GM12878 (cell line): Measurements from ENCODE around the gene SSR1. TPM values are rescaled to one million over a fixed set of nuclear protein-coding genes. Genes with fewer than 3 reads are reported as not detected.
A peak's percentile ranks its signal among the peaks of the same experiment; 100 is the strongest.

Source experiments
- ATAC-seq: fragments of 200-7000 bp; cut with Tn5 transposase; 3 replicates; pipeline ENCODE4 v1.9.1; 2020; ENCODE audit warnings: mild to moderate bottlenecking, moderate library complexity
- BruUV-seq: library from RNA; stranded (reverse); fragments of 400-500 nt; replicated peaks from 2 replicates; lab custom pipeline; 2021; lab: Mats Ljungman, UMichigan
- CTCF ChIA-PET: fragments of 300-600 bp; sonication (Branson Sonifier 250); formaldehyde crosslinking; extraction: SDS; loops from one replicate; lab custom pipeline; 2021; ENCODE audit warnings: inconsistent platforms; lab: Yijun Ruan, JAX
- POLR2A ChIA-PET: fragments of 350-600 bp; formaldehyde crosslinking; extraction: SDS; loops from one replicate; lab custom pipeline; 2021; ENCODE audit warnings: inconsistent platforms; lab: Charles Lee
- RAD21 ChIA-PET: fragments of 300-600 bp; sonication (Branson Sonifier 250); formaldehyde crosslinking; loops from one replicate; lab custom pipeline; 2023; ENCODE audit warnings: antibody characterized with exemption; ENCODE audit not compliant: unreplicated experiment; lab: Charles Lee
- SMC1A ChIA-PET: fragments of 300-600 bp; sonication (Branson Sonifier 250); formaldehyde crosslinking; loops from one replicate; lab custom pipeline; 2023; ENCODE audit not compliant: unreplicated experiment, uncharacterized antibody; lab: Charles Lee
- DNase-seq: peaks from one replicate; pipeline ENCODE4 v3.0.0-alpha.2; 2011; ENCODE audit warnings: low read depth, low spot score
- FAIRE-seq: peaks from 3 replicates; lab custom pipeline; 2011; peaks lifted over from hg19 to GRCh38; lab: Jason Lieb, UNC
- H2AFZ ChIP-seq: 2 replicates; pipeline ENCODE4 v1.6.0; 2011; ENCODE audit warnings: low read depth, low read length, control low read depth; ENCODE audit not compliant: control insufficient read depth
- H3K27ac ChIP-seq: 2 replicates; pipeline ENCODE4 v1.5.1; 2011; ENCODE audit warnings: control low read depth; ENCODE audit not compliant: control insufficient read depth, insufficient read depth
- H3K27me3 ChIP-seq, 2 experiments: replicated peaks in 1 of 2; 2 replicates each; pipeline versions ENCODE4 v1.6.0 to v1.6.1; 2011; ENCODE audit warnings: low read length in 1 of 2; ENCODE audit not compliant: control insufficient read depth in 2 of 2, insufficient read depth in 2 of 2
- H3K36me3 ChIP-seq, 2 experiments: 2 replicates each; pipeline ENCODE4 v1.5.1; 2011; ENCODE audit warnings: low read length in 1 of 2; ENCODE audit not compliant: control insufficient read depth in 2 of 2, insufficient read depth in 2 of 2
- H3K4me1 ChIP-seq: 2 replicates; pipeline ENCODE4 v1.6.1; 2011; ENCODE audit warnings: mild to moderate bottlenecking, low read length, moderate library complexity, mixed read lengths; ENCODE audit not compliant: control insufficient read depth, insufficient read depth
- H3K4me2 ChIP-seq: 2 replicates; pipeline ENCODE4 v1.6.0; 2011; ENCODE audit warnings: control low read depth; ENCODE audit not compliant: control insufficient read depth, insufficient read depth
- H3K4me3 ChIP-seq: fragments of 200-600 bp; sonication (generic); 2 replicates; pipeline ENCODE4 v1.5.1; 2016
- H3K79me2 ChIP-seq: 2 replicates; pipeline ENCODE4 v1.6.0; 2011; ENCODE audit warnings: low read length; ENCODE audit not compliant: control insufficient read depth, insufficient read depth
- H3K9ac ChIP-seq: 2 replicates; pipeline ENCODE4 v1.8.0; 2011; ENCODE audit warnings: low read length, control low read depth, mixed read lengths; ENCODE audit not compliant: control insufficient read depth, insufficient read depth
- H3K9me3 ChIP-seq: replicated peaks from 3 replicates; pipeline ENCODE4 v1.5.1; 2011; ENCODE audit warnings: mild to moderate bottlenecking, low read length; ENCODE audit not compliant: control insufficient read depth, insufficient read depth
- H4K20me1 ChIP-seq: 2 replicates; pipeline ENCODE4 v1.6.0; 2011; ENCODE audit not compliant: control insufficient read depth, insufficient read depth
- BCLAF1 ChIP-seq: fragments of 450-650 bp; IDR thresholded peaks from 2 replicates; pipeline ENCODE4 v1.6.1; 2017; ENCODE audit warnings: antibody characterized with exemption, mild to moderate bottlenecking, moderate library complexity
- EGR1 ChIP-seq, 2 experiments: IDR thresholded peaks; 1 replicate in 1 of 2; 2 replicates in 1 of 2; pipeline ENCODE4 v1.6.1; 2011 to 2012; ENCODE audit warnings: low read depth in 2 of 2, low read length in 2 of 2, borderline replicate concordance in 1 of 2, mild to moderate bottlenecking in 1 of 2, moderate library complexity in 1 of 2
- ESRRA ChIP-seq: IDR thresholded peaks from 2 replicates; pipeline ENCODE4 v1.6.1; 2012; ENCODE audit warnings: mild to moderate bottlenecking, low read length, improper control_type of control experiment
- IKZF1 ChIP-seq: fragments of 450-650 bp; conservative IDR thresholded peaks from 2 replicates; pipeline ENCODE4 v1.6.1; 2017; ENCODE audit warnings: antibody characterized with exemption, mild to moderate bottlenecking
- IRF4 ChIP-seq: IDR thresholded peaks from 2 replicates; pipeline ENCODE4 v1.6.1; 2011; ENCODE audit warnings: low read depth, low read length
- MEF2A ChIP-seq: IDR thresholded peaks from 2 replicates; pipeline ENCODE4 v1.6.1; 2011; ENCODE audit warnings: low read depth, mild to moderate bottlenecking, low read length, moderate library complexity; ENCODE audit not compliant: insufficient read depth
- MEF2B ChIP-seq: fragments of 450-650 bp; IDR thresholded peaks from 2 replicates; pipeline ENCODE4 v1.6.1; 2018; ENCODE audit warnings: mild to moderate bottlenecking, moderate library complexity; ENCODE audit not compliant: partially characterized antibody, poor library complexity, severe bottlenecking
- MXI1 ChIP-seq: fragments of 150-350 bp; IDR thresholded peaks from 2 replicates; pipeline ENCODE4 v1.6.1; 2011; ENCODE audit warnings: low read depth, mild to moderate bottlenecking, inconsistent platforms, low read length, improper control_type of control experiment
- NR2F1 ChIP-seq: fragments of 450-650 bp; conservative IDR thresholded peaks from 2 replicates; pipeline ENCODE4 v1.6.1; 2017; ENCODE audit warnings: mild to moderate bottlenecking
- SIN3A ChIP-seq: IDR thresholded peaks from 2 replicates; pipeline ENCODE4 v1.6.1; 2012; ENCODE audit warnings: low read depth, low read length, improper control_type of control experiment
- SMC3 ChIP-seq: IDR thresholded peaks from 2 replicates; pipeline ENCODE4 v1.6.1; 2011; ENCODE audit warnings: low read length, improper control_type of control experiment, borderline replicate concordance
- TAF1 ChIP-seq: IDR thresholded peaks from 2 replicates; pipeline ENCODE4 v1.6.1; 2011; ENCODE audit warnings: mild to moderate bottlenecking, low read depth, low read length, borderline replicate concordance
- WRNIP1 ChIP-seq: IDR thresholded peaks from 2 replicates; pipeline ENCODE4 v1.6.1; 2011; ENCODE audit warnings: low read depth, low read length, improper control_type of control experiment, borderline replicate concordance
- WGBS: methylation state at CpG from one replicate; pipeline ENCODE4 v1.1.6; 2016; ENCODE audit warnings: low lambda C conversion rate; ENCODE audit not compliant: insufficient replicate concordance, insufficient coverage; ENCODE audit errors: missing lambda C conversion rate; 5-methylcytosine and 5-hydroxymethylcytosine counted together
- in situ Hi-C: fragments of 300-500 bp; cut with MboI; formaldehyde crosslinking; loops from 9 replicates; pipeline ENCODE4 v1.14.3; 2018; ENCODE audit warnings: mixed read lengths
- intact Hi-C: fragments of 100-400 bp; cut with micrococcal nuclease; formaldehyde crosslinking; loops from one replicate; pipeline ENCODE4 v1.14.2; 2022; ENCODE audit not compliant: unreplicated experiment
- polyA plus RNA-seq, 11 experiments: library from polyadenylated mRNA; depleted of rRNA in 4 of 11; unstranded in 6 of 11; stranded (reverse) in 5 of 11; fragments of >200 nt; fragmentation: Nextera tagmentation in 4 of 11; fragmentation: Illumina TruSeq in 1 of 11; extraction: Ambion mirVana in 4 of 11; extraction: Trizol in 1 of 11; gene quantifications; 1 replicate in 1 of 11; 2 replicates in 10 of 11; pipeline versions ENCODE4 v1.2.1 to v1.2.3, GENCODE V29; 2011 to 2016; ENCODE audit warnings: inconsistent platforms in 2 of 11, missing spikeins in 2 of 11, low read depth in 1 of 11
- total RNA-seq, 4 experiments: library from RNA; depleted of rRNA in 3 of 4; stranded (reverse); fragments of >200 nt in 3 of 4; fragmentation: Illumina TruSeq in 1 of 4; extraction: Trizol in 1 of 4; gene quantifications; 2 replicates each; pipeline versions ENCODE4 v1.2.1 to v1.2.3, GENCODE V29; 2013 to 2021
- TF ChIP-seq, protein P1 (sequence below): IDR thresholded peaks from 2 replicates; pipeline ENCODE4 v1.6.1; 2012; ENCODE audit warnings: low read depth, low read length, improper control_type of control experiment
- TF ChIP-seq, protein P2 (sequence below): IDR thresholded peaks from 2 replicates; pipeline ENCODE4 v1.6.1; 2012; ENCODE audit warnings: low read length, inconsistent platforms

SSR1 gene
- total and polyA plus RNA-seq, 10 of the 15 experiments (the other 5 are each of a cell fraction or from before 2014, with no cell fraction given), result 42.0 to 209 (median 128) TPM

DNA sequence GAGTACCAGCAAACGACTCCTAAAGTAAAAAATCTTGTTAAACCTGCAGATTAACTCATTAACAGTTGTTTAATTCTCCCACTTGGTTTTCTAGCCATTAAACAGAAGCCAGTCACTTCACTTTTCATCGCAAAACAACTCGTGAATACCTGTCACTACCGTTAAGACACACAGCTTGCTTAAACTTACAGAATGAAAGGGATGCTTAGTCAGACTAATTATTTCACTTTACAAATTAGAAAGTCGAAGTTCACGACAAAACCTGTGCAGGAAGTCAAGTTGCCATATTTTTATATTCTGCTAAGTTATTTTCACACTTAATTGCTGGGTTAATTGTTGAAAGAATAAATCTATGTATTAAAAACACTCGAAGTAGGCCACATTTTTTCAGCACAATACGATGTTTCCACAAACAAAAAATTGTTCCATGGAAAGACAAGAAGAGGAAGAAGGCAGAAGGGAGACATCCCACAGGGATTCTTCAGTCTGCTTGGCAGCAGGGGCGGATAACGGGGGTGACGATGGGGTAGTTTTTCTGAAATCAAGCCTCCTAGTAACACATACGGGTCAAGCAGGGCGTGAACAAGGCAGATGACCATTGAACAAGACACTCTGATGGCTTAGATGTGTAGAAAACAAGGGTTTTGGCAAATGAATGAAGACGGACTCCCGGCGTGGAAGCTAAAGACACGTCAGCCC, 933 bp downstream of the SSR1 start:
- Histone ChIP-seq H3K36me3 (peaks cover 0 to 27% of the 10 kb centered on the region in 2 experiments; a peak in 2 of 4 replicates), H3K27ac (peak overlapping the region; percentile 82), H3K4me2 (peak overlapping the region; percentile 71), H3K79me2 (peaks cover 60% of the 10 kb centered on the region), H3K9ac (peak overlapping the region; percentile 90), H3K27me3 (no peaks in the 10 kb centered on the region), H3K4me3 (peak overlapping the region; percentile 95), H3K4me1 (peaks cover 13% of the 10 kb centered on the region), H2AFZ (peak overlapping the region; percentile 90), H3K9me3 (peaks cover 6% of the 10 kb centered on the region; the same call in 2 of the 3 replicates), H4K20me1 (no peaks in the 10 kb centered on the region)
- in situ Hi-C loops (no loop called here), intact Hi-C loops (loop anchor here (10.0 kb wide), 1 partner anchor 727 kb away; the partner anchor contains the start of gene LY86)
- 1% methylated on average over 17 of the region's 17 CpGs for WGBS
- no peak for DNase-seq
- ChIA-PET SMC1A (interaction anchor here (0.7 to 3.4 kb wide), 7 partner anchors 9 to 518 kb away, joined by 3 to 16 read pairs (median 3); partner anchors contain the start of genes CAGE1 and RIOK1), CTCF (interaction anchor here (1.1 to 2.1 kb wide), 3 partner anchors 9 to 36 kb away, joined by 4 to 8 read pairs (median 5); no protein-coding TSS in a partner anchor), POLR2A (interaction anchor here (0.6 to 1.2 kb wide), 6 partner anchors 20 to 78 kb away, joined by 3 to 9 read pairs (median 4); partner anchors contain the start of genes CAGE1 and RIOK1), RAD21 (interaction anchor here (0.6 to 2.6 kb wide), 6 partner anchors 15 to 753 kb away, joined by 3 to 11 read pairs (median 6); partner anchors contain the start of genes CAGE1, RIOK1 and SNRNP48)
- FAIRE-seq, result no peak
- ATAC-seq, result 0 out of 3 replicates have a peak, but pooled peaks have one; percentile 4
- no TSS peak for BruUV-seq
- TF ChIP-seq IRF4 (no peak), SIN3A (no peak), ESRRA (no peak), WRNIP1 (0 out of 2 replicates have a peak, but pooled peaks have one; percentile 20), TAF1 (no peak), MXI1 (peak; percentile 33; the same call in 1 of the 2 replicates), BCLAF1 (no peak), EGR1 (IDR thresholded peaks at IDR 0.05; ENCODE audit: borderline replicate concordance in 1 of 2, low read depth in 2 of 2, low read length in 2 of 2) (no peak), IKZF1 (no peak), SMC3 (no peak), MEF2A (no peak), NR2F1 (no peak), MEF2B (no peak)
- TF ChIP-seq, protein P1, sequence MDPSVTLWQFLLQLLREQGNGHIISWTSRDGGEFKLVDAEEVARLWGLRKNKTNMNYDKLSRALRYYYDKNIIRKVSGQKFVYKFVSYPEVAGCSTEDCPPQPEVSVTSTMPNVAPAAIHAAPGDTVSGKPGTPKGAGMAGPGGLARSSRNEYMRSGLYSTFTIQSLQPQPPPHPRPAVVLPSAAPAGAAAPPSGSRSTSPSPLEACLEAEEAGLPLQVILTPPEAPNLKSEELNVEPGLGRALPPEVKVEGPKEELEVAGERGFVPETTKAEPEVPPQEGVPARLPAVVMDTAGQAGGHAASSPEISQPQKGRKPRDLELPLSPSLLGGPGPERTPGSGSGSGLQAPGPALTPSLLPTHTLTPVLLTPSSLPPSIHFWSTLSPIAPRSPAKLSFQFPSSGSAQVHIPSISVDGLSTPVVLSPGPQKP, result no peak
- TF ChIP-seq, protein P2, sequence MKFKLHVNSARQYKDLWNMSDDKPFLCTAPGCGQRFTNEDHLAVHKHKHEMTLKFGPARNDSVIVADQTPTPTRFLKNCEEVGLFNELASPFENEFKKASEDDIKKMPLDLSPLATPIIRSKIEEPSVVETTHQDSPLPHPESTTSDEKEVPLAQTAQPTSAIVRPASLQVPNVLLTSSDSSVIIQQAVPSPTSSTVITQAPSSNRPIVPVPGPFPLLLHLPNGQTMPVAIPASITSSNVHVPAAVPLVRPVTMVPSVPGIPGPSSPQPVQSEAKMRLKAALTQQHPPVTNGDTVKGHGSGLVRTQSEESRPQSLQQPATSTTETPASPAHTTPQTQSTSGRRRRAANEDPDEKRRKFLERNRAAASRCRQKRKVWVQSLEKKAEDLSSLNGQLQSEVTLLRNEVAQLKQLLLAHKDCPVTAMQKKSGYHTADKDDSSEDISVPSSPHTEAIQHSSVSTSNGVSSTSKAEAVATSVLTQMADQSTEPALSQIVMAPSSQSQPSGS, result no peak
